Measurements from ENCODE around the gene CD44.
A peak's percentile ranks its signal among the peaks of the same experiment; 100 is the strongest.

The CD44 gene

GRCh38 chr11:35141071-35141470, 2.1 kb downstream of the CD44 start:
- DNase-seq, result peak in 1 of 2 donors; percentile 52

GRCh38 chr11:35141571-35141971, 2.6 kb downstream of the CD44 start:
- peak; percentile 77 to 81 for DNase-seq

GRCh38 chr11:35142481-35143075, 3.6 kb downstream of the CD44 start:
- DNase-seq, result peak; percentile 81 to 90

- DNase-seq, result peak; percentile 26 to 40
Measured at GRCh38 chr11:35143297-35144135, 4.5 kb downstream of the CD44 start.

- peak; percentile 70 to 85 for DNase-seq
Measured at GRCh38 chr11:35144136-35144741, 5.3 kb downstream of the CD44 start.

- DNase-seq, result peak; percentile 38 to 44
Measured at GRCh38 chr11:35144806-35145205, 5.8 kb downstream of the CD44 start.

GRCh38 chr11:35145271-35145670, 6.3 kb downstream of the CD44 start:
- DNase-seq, result peak; percentile 18 to 28

- peak; percentile 50 for DNase-seq
Measured at GRCh38 chr11:35146074-35146521, 7.1 kb downstream of the CD44 start.

GRCh38 chr11:35146711-35147110, 7.7 kb downstream of the CD44 start:
- peak; percentile 62 to 71 for DNase-seq

GRCh38 chr11:35147235-35147634, 8.3 kb downstream of the CD44 start:
- DNase-seq, result peak; percentile 18 to 28

- peak; percentile 11 to 23 for DNase-seq
Measured at GRCh38 chr11:35148163-35148837, 9.3 kb downstream of the CD44 start.

- DNase-seq, result peak in 1 of 2 donors; percentile 12
Measured at GRCh38 chr11:35150454-35150853, 11.5 kb downstream of the CD44 start.

- peak in 1 of 2 donors; percentile 3 for DNase-seq
Measured at GRCh38 chr11:35151241-35151640, 12.3 kb downstream of the CD44 start.

- DNase-seq, result peak in 1 of 2 donors; percentile 16
Measured at GRCh38 chr11:35151683-35152280, 12.8 kb downstream of the CD44 start.

GRCh38 chr11:35152575-35152974, 13.6 kb downstream of the CD44 start:
- DNase-seq, result no peak

- no peak for DNase-seq
Measured at GRCh38 chr11:35153280-35153679, 14.3 kb downstream of the CD44 start.

GRCh38 chr11:35154952-35155351, 16.0 kb downstream of the CD44 start:
- no peak for DNase-seq

- no peak for DNase-seq
Measured at GRCh38 chr11:35155677-35156076, 16.7 kb downstream of the CD44 start.

GRCh38 chr11:35157814-35158700, 19.1 kb downstream of the CD44 start:
- DNase-seq, result no peak

- peak; percentile 80 to 84 for DNase-seq
Measured at GRCh38 chr11:35158701-35159510, 19.9 kb downstream of the CD44 start.

Data from inflammatory macrophage treated with lipopolysaccharide for 1 hour (primary cell).